Natural killer cell (primary cell): ENCODE results near the gene PTEN. TPM values are rescaled to one million over a fixed set of nuclear protein-coding genes. Genes with fewer than 3 reads are reported as not detected.
A peak's percentile ranks its signal among the peaks of the same experiment; 100 is the strongest.

Experiments
- ATAC-seq, 3 donors: fragments of 150-1000 bp in 2 of 3; fragments of 200-7000 bp in 1 of 3; cut with Tn5 transposase; 1 replicate in 1 of 3; 2 replicates in 2 of 3; pipeline ENCODE4 v1.10.0; 2021; ENCODE audit warnings: mild to moderate bottlenecking in 2 of 3, moderate library complexity in 2 of 3
- DNase-seq, 2 donors: peaks; one replicate each; pipeline versions ENCODE4 v3.0.0 to v3.0.0-alpha.2; 2013 to 2021; ENCODE audit warnings: mixed read lengths in 1 of 2
- H3K27ac ChIP-seq: one replicate; pipeline ENCODE4 v1.5.1; 2013; ENCODE audit warnings: mild to moderate bottlenecking, low read length
- H3K27me3 ChIP-seq: one replicate; pipeline ENCODE4 v1.6.1; 2013; ENCODE audit warnings: low read length; ENCODE audit not compliant: control insufficient read depth, insufficient read depth
- H3K36me3 ChIP-seq: one replicate; pipeline ENCODE4 v1.6.1; 2013; ENCODE audit warnings: low read length; ENCODE audit not compliant: control insufficient read depth, insufficient read depth
- H3K4me1 ChIP-seq: one replicate; pipeline ENCODE4 v1.6.1; 2013; ENCODE audit warnings: low read length; ENCODE audit not compliant: control insufficient read depth, insufficient read depth
- H3K4me3 ChIP-seq: one replicate; pipeline ENCODE4 v1.5.1; 2013; ENCODE audit warnings: low read length
- H3K9me3 ChIP-seq: one replicate; pipeline ENCODE4 v1.6.1; 2013; ENCODE audit warnings: low read length; ENCODE audit not compliant: control insufficient read depth, insufficient read depth
- H3K27ac Mint-ChIP-seq, 2 donors: one replicate each; pipeline ENCODE4 v1.8.0; 2022; ENCODE audit warnings: mild to moderate bottlenecking in 2 of 2, mixed read lengths in 2 of 2, moderate library complexity in 1 of 2
- H3K27me3 Mint-ChIP-seq, 2 donors: one replicate each; pipeline ENCODE4 v1.8.0; 2022; ENCODE audit warnings: low read depth in 2 of 2, mixed read lengths in 2 of 2
- H3K36me3 Mint-ChIP-seq: one replicate; pipeline ENCODE4 v1.8.0; 2022; ENCODE audit warnings: mixed read lengths
- H3K4me1 Mint-ChIP-seq, 2 donors: one replicate each; pipeline ENCODE4 v1.8.0; 2022; ENCODE audit warnings: mixed read lengths in 2 of 2
- H3K4me3 Mint-ChIP-seq: one replicate; pipeline ENCODE4 v1.8.0; 2022; ENCODE audit warnings: mild to moderate bottlenecking, moderate library complexity, mixed read lengths
- H3K9me3 Mint-ChIP-seq, 2 donors: one replicate each; pipeline ENCODE4 v1.8.0; 2022; ENCODE audit warnings: mixed read lengths in 2 of 2
- WGBS: methylation state at CpG from one replicate; pipeline ENCODE4 v1.1.7; 2013; ENCODE audit warnings: missing lambda C conversion rate; ENCODE audit not compliant: insufficient coverage; 5-methylcytosine and 5-hydroxymethylcytosine counted together
- intact Hi-C: fragments of 100-400 bp; cut with micrococcal nuclease; formaldehyde crosslinking; loops from one replicate; pipeline ENCODE4 v1.14.2; 2022
- total RNA-seq, 4 donors: library from RNA; stranded (reverse); fragments of 120-200 nt in 1 of 4; gene quantifications; one replicate each; pipeline versions ENCODE4 v1.2.3 to v1.2.4, GENCODE V29; 2013 to 2022
- TF ChIP-seq, protein P1 (sequence below): fragments of 200-600 bp; IDR thresholded peaks from one replicate; pipeline ENCODE4 v1.8.0; 2022; ENCODE audit warnings: antibody characterized with exemption

PTEN gene
- total RNA-seq, 3 donors from 2014 or later (not counting 1 experiment from before 2014, with no cell fraction given), result 107 to 142 (median 121) TPM

DNA sequence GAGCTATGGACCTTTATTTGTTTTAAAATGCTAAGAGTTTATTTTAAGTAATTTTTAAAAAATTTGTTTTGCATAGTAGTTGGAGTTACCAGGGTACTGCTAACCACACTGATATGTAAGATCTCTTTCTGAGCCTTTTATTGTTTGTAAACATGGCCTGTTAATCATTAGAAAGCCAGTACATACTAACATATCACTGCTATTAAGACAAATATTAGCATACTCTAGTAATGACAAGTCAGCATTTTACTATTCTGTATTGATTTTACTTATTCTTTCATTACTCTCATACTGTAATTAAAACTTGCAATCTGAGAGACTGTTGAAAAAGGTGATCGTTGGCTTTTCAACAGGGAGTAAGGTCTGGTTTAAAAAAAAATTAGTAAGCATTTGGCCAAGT lies 66.7 kb downstream of the PTEN start:
- no peak overlapping the region for H3K27ac Mint-ChIP-seq

DNA sequence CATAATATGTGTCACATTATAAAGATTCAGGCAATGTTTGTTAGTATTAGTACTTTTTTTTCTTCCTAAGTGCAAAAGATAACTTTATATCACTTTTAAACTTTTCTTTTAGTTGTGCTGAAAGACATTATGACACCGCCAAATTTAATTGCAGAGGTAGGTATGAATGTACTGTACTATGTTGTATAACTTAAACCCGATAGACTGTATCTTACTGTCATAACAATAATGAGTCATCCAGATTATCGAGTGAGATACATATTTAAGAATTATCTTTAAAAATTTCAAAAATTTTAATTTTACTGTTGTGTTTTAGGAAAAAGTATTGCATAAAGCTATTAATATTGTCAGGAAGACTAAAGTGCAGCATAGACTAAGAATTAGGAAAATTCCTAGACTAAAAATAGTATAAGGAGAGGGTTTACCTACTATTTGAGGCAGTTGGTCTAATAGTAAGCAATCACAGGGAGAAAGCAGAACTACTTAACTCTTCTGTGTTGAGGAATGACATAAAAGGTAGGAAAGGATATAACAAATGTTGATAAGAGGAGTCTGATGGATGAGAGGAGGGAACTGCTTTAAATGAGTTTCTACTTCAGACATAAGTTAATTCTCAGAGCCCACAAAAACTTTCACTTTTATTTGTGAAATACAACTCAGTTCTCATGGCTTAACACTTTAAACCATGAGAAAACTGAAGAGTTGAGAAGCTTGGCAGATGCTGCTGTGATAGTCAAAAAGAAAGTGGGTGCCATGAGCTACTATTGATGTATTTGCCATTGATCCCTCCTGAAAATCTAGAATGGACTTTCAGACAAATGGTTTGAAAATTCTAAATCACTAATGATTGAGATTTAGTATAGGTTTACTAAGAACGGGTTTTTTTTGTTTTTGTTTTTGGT lies 67.8 kb downstream of the PTEN start:
- DNase-seq, result peak in 1 of 2 donors; percentile 7
- 89% methylated on average over 1 of the region's 4 CpGs for WGBS
- Histone ChIP-seq H3K4me1 (no peaks in the 10 kb centered on the region), H3K27me3 (no peaks in the 10 kb centered on the region), H3K36me3 (peaks cover 24% of the 10 kb centered on the region), H3K4me3 (no peak overlapping the region), H3K9me3 (no peaks in the 10 kb centered on the region), H3K27ac (no peak overlapping the region)
- peaks cover 62 to 84% of the 10 kb centered on the region in 2 donors for H3K4me1 Mint-ChIP-seq
- H3K27me3 Mint-ChIP-seq, result no peaks in the 10 kb centered on the region
- intact Hi-C loops, result loop anchor here (5.0 kb wide), 1 partner anchor 161 kb away; no protein-coding TSS in a partner anchor
- peak overlapping the region; percentile 31 for H3K4me3 Mint-ChIP-seq
- peak; percentile 70 to 79 (median 72) for ATAC-seq
- H3K9me3 Mint-ChIP-seq, result no peaks in the 10 kb centered on the region
- peaks cover 14% of the 10 kb centered on the region for H3K36me3 Mint-ChIP-seq
- peak overlapping the region; percentile 15 to 27 for H3K27ac Mint-ChIP-seq
- TF ChIP-seq, protein P1, sequence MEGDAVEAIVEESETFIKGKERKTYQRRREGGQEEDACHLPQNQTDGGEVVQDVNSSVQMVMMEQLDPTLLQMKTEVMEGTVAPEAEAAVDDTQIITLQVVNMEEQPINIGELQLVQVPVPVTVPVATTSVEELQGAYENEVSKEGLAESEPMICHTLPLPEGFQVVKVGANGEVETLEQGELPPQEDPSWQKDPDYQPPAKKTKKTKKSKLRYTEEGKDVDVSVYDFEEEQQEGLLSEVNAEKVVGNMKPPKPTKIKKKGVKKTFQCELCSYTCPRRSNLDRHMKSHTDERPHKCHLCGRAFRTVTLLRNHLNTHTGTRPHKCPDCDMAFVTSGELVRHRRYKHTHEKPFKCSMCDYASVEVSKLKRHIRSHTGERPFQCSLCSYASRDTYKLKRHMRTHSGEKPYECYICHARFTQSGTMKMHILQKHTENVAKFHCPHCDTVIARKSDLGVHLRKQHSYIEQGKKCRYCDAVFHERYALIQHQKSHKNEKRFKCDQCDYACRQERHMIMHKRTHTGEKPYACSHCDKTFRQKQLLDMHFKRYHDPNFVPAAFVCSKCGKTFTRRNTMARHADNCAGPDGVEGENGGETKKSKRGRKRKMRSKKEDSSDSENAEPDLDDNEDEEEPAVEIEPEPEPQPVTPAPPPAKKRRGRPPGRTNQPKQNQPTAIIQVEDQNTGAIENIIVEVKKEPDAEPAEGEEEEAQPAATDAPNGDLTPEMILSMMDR, result no peak

More for the DNA sequence above, 66.7 kb downstream of the PTEN start:
- H3K4me3 ChIP-seq, result no peak overlapping the region
- H3K27ac ChIP-seq, result no peak overlapping the region
- DNase-seq, result no peak
- H3K9me3 ChIP-seq, result no peaks in the 10 kb centered on the region
- no peaks in the 10 kb centered on the region for H3K27me3 ChIP-seq
- ATAC-seq, result no peak
- WGBS, result no CpG with 5 or more reads among the region's 1 CpG
- Mint-ChIP-seq H3K9me3 (no peaks in the 10 kb centered on the region), H3K4me1 (peaks cover 63 to 84% of the 10 kb centered on the region in 2 donors), H3K36me3 (peaks cover 11% of the 10 kb centered on the region), H3K27me3 (no peaks in the 10 kb centered on the region), H3K4me3 (no peak overlapping the region)
- intact Hi-C loops, result loop anchor here (5.0 kb wide), 1 partner anchor 162 kb away; no protein-coding TSS in a partner anchor
- TF ChIP-seq, protein P1, result no peak
- H3K4me1 ChIP-seq, result no peaks in the 10 kb centered on the region
- peaks cover 19% of the 10 kb centered on the region for H3K36me3 ChIP-seq

DNA sequence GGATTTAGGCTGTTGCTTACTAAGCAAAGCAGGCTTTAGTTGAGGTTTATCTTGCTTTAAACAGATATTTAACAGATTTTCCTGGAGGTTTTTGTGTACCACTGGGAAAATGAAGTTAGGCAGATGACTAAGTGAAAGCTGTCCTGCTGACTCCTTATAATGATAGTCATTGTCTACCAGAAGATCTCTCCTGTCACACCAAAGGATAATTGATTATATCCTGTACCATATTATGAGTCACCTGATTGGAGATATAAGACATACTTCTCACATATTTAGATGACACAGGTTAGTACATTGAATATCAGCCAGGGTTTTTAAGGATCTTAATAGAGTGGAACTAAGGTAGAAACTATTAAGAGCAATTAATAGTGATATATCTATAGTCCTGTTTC lies 68.4 kb downstream of the PTEN start:
- intact Hi-C loops, result loop anchor here (5.0 kb wide), 1 partner anchor 160 kb away; no protein-coding TSS in a partner anchor
- Histone ChIP-seq H3K27me3 (no peaks in the 10 kb centered on the region), H3K4me1 (no peaks in the 10 kb centered on the region), H3K27ac (no peak overlapping the region), H3K4me3 (no peak overlapping the region), H3K36me3 (peaks cover 30% of the 10 kb centered on the region), H3K9me3 (no peaks in the 10 kb centered on the region)
- Mint-ChIP-seq H3K36me3 (peaks cover 14% of the 10 kb centered on the region), H3K4me3 (peak overlapping the region; percentile 28), H3K27me3 (no peaks in the 10 kb centered on the region), H3K27ac (peak overlapping the region; percentile 15 to 27), H3K4me1 (peaks cover 62 to 84% of the 10 kb centered on the region in 2 donors), H3K9me3 (no peaks in the 10 kb centered on the region)
- no peak for DNase-seq
- TF ChIP-seq, protein P1, result no peak
- peak in 2 of 3 donors; percentile 19 to 30 for ATAC-seq
